GM19372 (cell line): ENCODE measurements around the gene SMTNL2.
"Not testable (repeated sequence)": the region's sequence is repeated elsewhere in the genome, so short reads cannot be mapped to it uniquely, and the experiment has no call there.

Source experiments
- ATAC-seq: cut with Tn5 transposase; IDR thresholded peaks from one replicate; pipeline ENCODE4 v1.9.1; 2021; ENCODE audit warnings: mild to moderate bottlenecking, low read depth, moderate library complexity; ENCODE audit not compliant: unreplicated experiment

The SMTNL2 gene

DNA sequence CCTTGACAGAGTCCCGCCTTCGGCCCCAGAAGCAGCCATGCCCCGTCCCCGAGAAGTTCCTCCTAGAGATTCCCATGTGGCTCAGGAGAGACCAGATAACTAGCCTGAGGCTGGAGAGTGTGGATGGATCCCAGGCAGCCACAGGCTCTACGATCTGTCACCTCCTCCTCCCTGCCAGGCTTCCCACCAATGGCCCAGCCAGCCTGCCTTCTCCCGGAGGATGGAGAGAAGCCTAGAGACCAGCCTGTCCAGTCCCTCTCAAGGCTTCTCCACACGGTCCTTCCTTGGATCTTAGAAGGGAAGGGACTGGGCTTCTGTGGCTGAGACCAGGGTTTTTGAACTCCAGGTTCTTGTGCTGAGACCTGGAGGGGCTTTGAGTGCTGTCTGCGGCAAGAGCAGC is 1.6 kb upstream of the SMTNL2 start:
- ATAC-seq: no peak

- ATAC-seq: no peak
Measured at GRCh38 chr17:4583206-4583605, 1.1 kb upstream of the SMTNL2 start.

DNA sequence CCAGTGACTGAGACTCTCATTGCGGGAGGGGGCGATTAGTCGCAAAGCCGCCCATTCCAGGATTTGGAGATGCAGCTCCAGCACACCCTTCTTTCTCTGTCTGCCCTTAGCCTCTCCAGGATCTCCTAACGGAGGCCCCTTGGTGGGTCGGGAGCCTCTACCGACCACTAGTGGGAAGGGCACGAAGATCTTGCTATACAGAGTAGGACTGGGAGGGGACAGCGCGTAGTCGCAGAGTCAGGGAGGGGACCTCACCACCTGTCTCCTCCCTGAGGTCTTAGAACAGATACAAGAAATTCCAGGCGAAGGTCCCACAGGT is 588 bp upstream of the SMTNL2 start:
- no peak for ATAC-seq

- ATAC-seq: no peak
Measured at GRCh38 chr17:4584917-4585637, 748 bp downstream of the SMTNL2 start.

DNA sequence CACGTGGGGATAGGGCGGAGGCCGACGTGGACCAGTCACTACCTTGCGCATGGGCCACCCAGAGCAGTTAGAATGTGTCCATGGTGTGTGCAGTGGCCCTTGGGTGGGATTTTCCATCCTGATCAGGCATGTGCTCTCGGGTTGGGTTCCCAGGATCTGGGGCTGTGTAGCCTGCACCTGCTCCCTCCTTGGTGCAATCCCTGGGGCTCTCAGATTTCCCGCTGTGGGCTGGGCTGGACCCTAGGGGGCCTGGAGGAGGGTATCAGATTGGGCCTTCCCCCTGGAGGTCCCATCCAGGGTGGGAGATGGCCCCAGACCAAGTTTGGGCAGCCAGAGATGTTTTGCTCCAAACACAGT is 1.3 kb downstream of the SMTNL2 start:
- ATAC-seq: no peak

GRCh38 chr17:4586043-4586442 is 1.7 kb downstream of the SMTNL2 start:
- no peak for ATAC-seq

GRCh38 chr17:4587195-4587594 is 2.9 kb downstream of the SMTNL2 start:
- no peak for ATAC-seq

DNA sequence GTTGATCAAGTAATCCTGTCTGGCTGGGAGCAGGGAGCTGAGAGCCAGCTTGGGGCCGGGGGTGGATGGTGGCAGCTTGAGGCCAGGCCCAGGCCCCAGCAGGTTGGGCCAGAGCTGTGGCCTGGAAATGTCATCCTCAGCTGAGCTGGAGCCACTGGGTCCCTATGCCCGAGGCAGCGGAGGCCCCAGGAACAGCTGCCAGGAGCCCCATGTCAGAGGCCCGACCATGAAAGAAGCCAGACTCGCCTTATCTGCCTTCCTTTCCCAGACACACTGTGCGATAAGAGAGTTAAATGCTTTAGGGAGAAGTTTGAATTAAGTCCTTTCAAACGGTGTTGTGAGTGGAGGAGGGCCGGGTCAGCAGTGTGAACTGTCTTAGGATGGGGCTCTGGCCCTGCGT is 3.5 kb downstream of the SMTNL2 start:
- no peak for ATAC-seq

GRCh38 chr17:4588391-4588790 is 4.1 kb downstream of the SMTNL2 start:
- ATAC-seq: no peak

- ATAC-seq: no peak
Measured at GRCh38 chr17:4588898-4589625, 4.7 kb downstream of the SMTNL2 start.

GRCh38 chr17:4590042-4590441 is 5.7 kb downstream of the SMTNL2 start:
- not testable (repeated sequence) for ATAC-seq

GRCh38 chr17:4590981-4591453 is 6.7 kb downstream of the SMTNL2 start:
- no peak for ATAC-seq

GRCh38 chr17:4591529-4591928 is 7.2 kb downstream of the SMTNL2 start:
- ATAC-seq: no peak

DNA sequence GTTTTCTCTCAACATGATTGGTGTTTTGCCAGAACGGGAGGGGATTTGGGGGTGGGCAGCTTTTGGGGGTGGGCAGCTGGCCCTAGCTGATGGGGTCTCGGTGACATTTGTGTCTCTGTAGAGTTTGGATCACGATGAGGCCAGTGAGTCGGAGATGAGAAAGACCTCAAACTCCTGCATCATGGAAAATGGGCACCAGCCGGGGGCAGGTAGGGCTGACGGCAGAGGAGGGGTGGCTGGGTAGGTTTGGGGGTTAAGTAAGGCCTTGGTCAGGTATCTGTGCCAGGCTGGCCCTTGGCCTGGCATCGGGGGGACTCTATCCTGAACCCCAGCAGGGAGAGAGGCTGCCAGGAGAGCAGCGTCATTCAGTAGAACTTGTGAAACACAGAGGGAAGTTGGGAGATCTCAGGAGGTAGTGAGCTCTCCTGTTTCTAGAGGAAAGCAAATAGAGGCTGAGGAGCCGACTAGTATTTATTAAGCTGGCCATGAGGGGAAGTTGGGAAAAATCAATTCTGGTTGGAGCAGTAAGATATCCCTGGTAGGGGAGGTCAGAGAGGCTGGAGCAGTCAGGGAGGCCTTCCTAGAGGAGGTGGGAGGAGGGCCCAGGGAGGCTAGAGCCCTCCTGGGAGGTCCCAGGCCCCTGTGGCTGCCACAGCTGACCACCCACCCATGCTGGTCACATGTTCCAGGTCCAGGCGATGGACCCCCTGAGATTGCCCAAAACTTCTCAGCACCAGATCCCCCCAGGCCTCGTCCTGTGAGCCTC is 8.1 kb downstream of the SMTNL2 start:
- no peak for ATAC-seq

DNA sequence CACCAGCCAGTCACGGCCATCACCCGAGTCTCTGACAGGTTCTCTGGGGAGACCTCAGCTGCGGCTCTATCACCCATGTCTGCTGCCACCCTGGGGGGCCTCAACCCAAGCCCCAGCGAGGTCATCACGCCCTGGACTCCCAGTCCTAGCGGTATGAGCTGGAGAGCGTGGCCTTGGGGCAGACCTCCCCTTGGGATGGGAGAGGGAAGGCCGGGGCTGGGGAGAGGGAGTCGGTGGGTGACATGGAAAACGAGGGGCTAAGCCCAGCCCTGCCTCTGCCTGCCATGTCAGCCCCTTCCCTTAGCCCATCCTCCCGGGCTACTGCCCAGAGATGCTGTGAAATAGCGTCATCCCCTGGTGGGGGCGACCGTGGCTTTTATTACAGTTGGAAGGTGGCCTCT is 8.7 kb downstream of the SMTNL2 start:
- ATAC-seq: no peak

DNA sequence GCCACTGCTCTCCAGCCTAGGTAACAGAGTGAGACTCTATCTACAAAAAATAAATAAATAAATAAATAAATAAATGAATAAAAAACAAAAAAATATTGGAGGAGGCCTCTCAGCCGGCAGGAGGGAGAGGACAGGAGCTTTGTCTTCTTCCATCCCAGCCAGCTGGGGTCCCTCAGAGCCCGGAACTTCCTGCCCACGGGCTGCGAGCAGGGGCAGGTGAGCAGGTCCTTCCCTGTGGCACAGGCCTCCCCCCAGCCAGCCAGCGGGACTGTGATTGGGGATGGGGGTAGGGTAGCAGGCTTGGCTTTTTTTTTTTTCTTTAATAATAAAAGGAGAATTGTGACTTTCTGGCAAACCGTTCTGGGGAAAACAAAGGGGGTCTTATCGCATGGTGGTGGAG is 10.1 kb downstream of the SMTNL2 start:
- no peak for ATAC-seq

DNA sequence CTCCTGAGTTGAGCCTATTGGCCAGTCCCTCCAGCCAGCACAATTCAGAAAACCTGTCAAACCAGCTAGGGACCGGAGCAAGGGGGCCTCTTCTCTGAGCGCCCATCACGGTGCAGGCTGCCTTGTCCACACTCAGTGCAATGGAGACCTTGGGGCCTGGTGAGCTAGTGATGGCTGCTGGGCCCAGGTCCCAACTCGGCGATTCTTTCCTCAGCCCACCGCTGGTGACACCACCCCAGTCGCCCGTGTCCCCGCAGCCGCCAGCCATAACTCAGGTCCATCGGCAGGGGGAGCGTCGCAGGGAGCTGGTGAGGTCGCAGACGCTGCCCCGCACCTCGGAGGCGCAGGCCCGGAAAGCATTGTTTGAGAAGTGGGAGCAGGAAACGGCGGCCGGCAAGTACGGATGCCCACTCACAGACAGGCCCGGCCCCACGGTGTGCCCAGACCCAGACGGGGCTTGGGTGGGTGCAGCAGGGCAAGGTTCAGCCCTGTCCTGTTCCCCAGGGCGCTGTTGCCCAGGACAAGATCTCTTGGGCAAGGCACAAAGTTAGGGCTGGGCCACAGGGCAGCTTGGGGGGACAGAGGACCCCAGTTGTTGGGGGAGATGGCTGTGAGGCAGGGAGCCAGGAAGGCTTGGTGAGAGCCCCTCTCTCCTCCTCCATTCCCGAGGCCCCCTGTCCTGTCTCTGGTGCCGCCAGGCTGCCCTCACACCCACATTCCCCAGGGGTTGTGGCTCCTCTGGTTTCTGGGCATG is 10.8 kb downstream of the SMTNL2 start:
- ATAC-seq: no peak

GRCh38 chr17:4595685-4596342 is 11.5 kb downstream of the SMTNL2 start:
- not testable (repeated sequence) for ATAC-seq

GRCh38 chr17:4596636-4597380 is 12.5 kb downstream of the SMTNL2 start:
- ATAC-seq: no peak

GRCh38 chr17:4597975-4598374 is 13.6 kb downstream of the SMTNL2 start:
- no peak for ATAC-seq
